ENCODE data around the gene SPARCL1. TPM values are rescaled to one million over a fixed set of nuclear protein-coding genes. Genes with fewer than 3 reads are reported as not detected.
"Not testable (repeated sequence)": the region's sequence is repeated elsewhere in the genome, so short reads cannot be mapped to it uniquely, and the experiment has no call there.

The SPARCL1 gene
- polyA plus RNA-seq, 3 donors, result not detected

DNA sequence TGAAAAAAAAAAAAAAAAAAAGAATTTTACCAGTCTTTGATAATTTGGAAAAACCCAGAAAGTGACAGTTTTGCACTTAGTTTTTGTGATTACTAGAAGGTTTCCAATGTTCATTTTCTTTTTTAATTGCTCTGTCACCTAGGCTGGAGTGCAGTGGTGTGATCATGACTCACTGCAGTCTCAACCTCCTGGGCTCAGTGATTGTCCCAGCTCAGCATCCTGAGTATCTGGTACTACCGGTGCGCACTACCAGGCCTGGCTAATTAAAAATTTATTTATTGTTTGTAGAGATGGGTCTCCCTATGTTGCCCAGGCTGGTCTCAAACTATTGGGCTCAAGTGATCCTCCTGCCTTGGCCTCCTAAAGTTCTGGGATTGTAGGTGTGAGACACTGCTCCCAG is 103.5 kb downstream of the SPARCL1 start:
- intact Hi-C loops (cut with micrococcal nuclease), result no loop called here

DNA sequence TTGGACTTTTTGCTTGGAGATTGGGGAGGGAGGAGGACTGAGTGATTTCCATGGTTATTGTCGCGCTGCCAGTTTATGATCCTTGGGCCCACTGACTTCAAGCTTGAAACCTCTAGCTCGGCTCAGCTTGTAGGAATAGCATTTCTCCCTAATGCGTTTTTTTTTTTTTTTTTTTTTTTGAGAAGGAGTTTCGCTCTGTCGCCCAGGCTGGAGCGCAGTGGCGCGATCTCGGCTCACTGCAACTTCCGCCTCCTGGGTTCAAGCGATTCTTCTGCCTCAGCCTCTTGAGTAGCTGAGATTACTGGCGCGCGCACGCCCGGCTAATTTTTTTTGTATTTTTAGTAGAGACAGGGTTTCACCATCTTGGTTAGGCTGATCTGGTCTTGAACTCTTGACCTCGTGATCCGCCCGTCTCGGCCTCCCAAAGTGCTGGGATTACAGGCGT is 105.1 kb downstream of the SPARCL1 start:
- not testable (repeated sequence) for H3K27me3 ChIP-seq (ENCODE audit: control insufficient read depth in 2 of 2, insufficient read depth in 2 of 2, low read length in 2 of 2); H3K4me3 ChIP-seq (replicated peaks in 1 of 3; ENCODE audit: low read depth in 2 of 3, low read length in 3 of 3); H3K27ac ChIP-seq (ENCODE audit: low read depth in 1 of 2, low read length in 2 of 2); H3K9me3 ChIP-seq (replicated peaks in 1 of 2; ENCODE audit: control insufficient read depth in 1 of 2, insufficient read depth in 1 of 2, low read length in 2 of 2); H4K20me1 ChIP-seq (ENCODE audit: insufficient read depth, low read length); H3K9me3 Mint-ChIP-seq; H3K9ac ChIP-seq (ENCODE audit: insufficient read depth, low read length, poor library complexity, severe bottlenecking); DNase-seq; H3K36me3 Mint-ChIP-seq; H2AFZ ChIP-seq (ENCODE audit: insufficient read depth, low read depth, low read length, poor library complexity, severe bottlenecking); H3K36me3 ChIP-seq (replicated peaks in 1 of 2; ENCODE audit: control insufficient read depth in 1 of 2, insufficient read depth in 2 of 2, low read length in 2 of 2); H3K27me3 Mint-ChIP-seq (ENCODE audit: low read depth in 3 of 3); H3K4me2 ChIP-seq (replicated peaks; ENCODE audit: extremely low read depth, low read length, poor library complexity, severe bottlenecking); H3K4me3 Mint-ChIP-seq
- WGBS (ENCODE audit: insufficient coverage), result 95% methylated on average over 6 of the region's 22 CpGs
- peaks cover 14% of the 10 kb centered on the region for H3K4me1 Mint-ChIP-seq
- Histone ChIP-seq H3K79me2 (ENCODE audit: insufficient read depth, low read length) (peaks cover 44% of the 10 kb centered on the region), H3K4me1 (ENCODE audit: control insufficient read depth in 1 of 2, insufficient read depth in 2 of 2, low read length in 2 of 2) (peaks cover 17% of the 10 kb centered on the region in 2 donors)
- H3K27ac Mint-ChIP-seq, result peak overlapping the region in 1 of 7 donors; percentile 4
- intact Hi-C loops (cut with micrococcal nuclease), result loop anchor here in 1 of 2 donors (5.0 kb wide), 1 partner anchor 37 kb away; no protein-coding TSS in a partner anchor

More for the DNA sequence above, 103.5 kb downstream of the SPARCL1 start:
- no peak overlapping the region for H3K27ac Mint-ChIP-seq
- H3K27me3 Mint-ChIP-seq (ENCODE audit: low read depth in 3 of 3), result peaks cover 0 to 1% (median 0%) of the 10 kb centered on the region in 3 donors
- TF ChIP-seq, protein P1, sequence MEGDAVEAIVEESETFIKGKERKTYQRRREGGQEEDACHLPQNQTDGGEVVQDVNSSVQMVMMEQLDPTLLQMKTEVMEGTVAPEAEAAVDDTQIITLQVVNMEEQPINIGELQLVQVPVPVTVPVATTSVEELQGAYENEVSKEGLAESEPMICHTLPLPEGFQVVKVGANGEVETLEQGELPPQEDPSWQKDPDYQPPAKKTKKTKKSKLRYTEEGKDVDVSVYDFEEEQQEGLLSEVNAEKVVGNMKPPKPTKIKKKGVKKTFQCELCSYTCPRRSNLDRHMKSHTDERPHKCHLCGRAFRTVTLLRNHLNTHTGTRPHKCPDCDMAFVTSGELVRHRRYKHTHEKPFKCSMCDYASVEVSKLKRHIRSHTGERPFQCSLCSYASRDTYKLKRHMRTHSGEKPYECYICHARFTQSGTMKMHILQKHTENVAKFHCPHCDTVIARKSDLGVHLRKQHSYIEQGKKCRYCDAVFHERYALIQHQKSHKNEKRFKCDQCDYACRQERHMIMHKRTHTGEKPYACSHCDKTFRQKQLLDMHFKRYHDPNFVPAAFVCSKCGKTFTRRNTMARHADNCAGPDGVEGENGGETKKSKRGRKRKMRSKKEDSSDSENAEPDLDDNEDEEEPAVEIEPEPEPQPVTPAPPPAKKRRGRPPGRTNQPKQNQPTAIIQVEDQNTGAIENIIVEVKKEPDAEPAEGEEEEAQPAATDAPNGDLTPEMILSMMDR (IDR thresholded peaks at IDR 0.05), result no peak
- Histone ChIP-seq H3K4me3 (replicated peaks in 1 of 3; ENCODE audit: low read depth in 2 of 3, low read length in 3 of 3) (no peak overlapping the region), H2AFZ (ENCODE audit: insufficient read depth, low read depth, low read length, poor library complexity, severe bottlenecking) (no peak overlapping the region), H3K36me3 (replicated peaks in 1 of 2; ENCODE audit: control insufficient read depth in 1 of 2, insufficient read depth in 2 of 2, low read length in 2 of 2) (no peaks in the 10 kb centered on the region), H4K20me1 (ENCODE audit: insufficient read depth, low read length) (no peaks in the 10 kb centered on the region), H3K4me2 (replicated peaks; ENCODE audit: extremely low read depth, low read length, poor library complexity, severe bottlenecking) (no peak overlapping the region), H3K4me1 (ENCODE audit: control insufficient read depth in 1 of 2, insufficient read depth in 2 of 2, low read length in 2 of 2) (peaks cover 17% of the 10 kb centered on the region in 2 donors), H3K79me2 (ENCODE audit: insufficient read depth, low read length) (peaks cover 44% of the 10 kb centered on the region), H3K9ac (ENCODE audit: insufficient read depth, low read length, poor library complexity, severe bottlenecking) (no peak overlapping the region), H3K9me3 (replicated peaks in 1 of 2; ENCODE audit: control insufficient read depth in 1 of 2, insufficient read depth in 1 of 2, low read length in 2 of 2) (no peaks in the 10 kb centered on the region), H3K27ac (ENCODE audit: low read depth in 1 of 2, low read length in 2 of 2) (no peak overlapping the region), H3K27me3 (ENCODE audit: control insufficient read depth in 2 of 2, insufficient read depth in 2 of 2, low read length in 2 of 2) (no peaks in the 10 kb centered on the region)
- H3K36me3 Mint-ChIP-seq, result no peaks in the 10 kb centered on the region
- peaks cover 19% of the 10 kb centered on the region for H3K4me1 Mint-ChIP-seq
- H3K9me3 Mint-ChIP-seq, result no peaks in the 10 kb centered on the region
- no CpG with 5 or more reads among the region's 2 CpGs for WGBS (ENCODE audit: insufficient coverage)
- no peak for DNase-seq
- H3K4me3 Mint-ChIP-seq, result no peak overlapping the region

Other genes starting within 250 kb of the SPARCL1 start
- gene HSD17B13, start 206.5 kb downstream of the SPARCL1 start, polyA plus RNA-seq, result under 1 TPM in 2 of 3 donors, not detected in 1; 0.08 to 0.73 TPM
- gene HSD17B11, start 138.2 kb downstream of the SPARCL1 start, polyA plus RNA-seq, result 100 to 1,000 TPM in 2 of 3 donors, 10 to 100 TPM in 1; 86.9 to 330 (median 272) TPM
- gene NUDT9, start 106.8 kb downstream of the SPARCL1 start, polyA plus RNA-seq, result 10 to 100 TPM in 2 of 3 donors, 1 to 10 TPM in 1; 9.6 to 14.3 (median 12.5) TPM
- not detected for gene DSPP, start 79.2 kb upstream of the SPARCL1 start, polyA plus RNA-seq
- gene DMP1, start 120.9 kb upstream of the SPARCL1 start, polyA plus RNA-seq, result not detected

Measured in CD14-positive monocyte (primary cell).